Spleen (tissue), 7 donors: ENCODE results near the gene FHIT.

Experiments used
- POLR2AphosphoS5 ChIP-seq, 3 donors: sonication (generic); formaldehyde crosslinking; IDR thresholded peaks; one replicate each; pipeline ENCODE4 v1.5.1; 2017; ENCODE audit warnings: antibody characterized with exemption in 3 of 3
- TF ChIP-seq, protein P1 (sequence below), 11 experiments: fragments of 200-600 bp in 7 of 11; fragments of 450-650 bp in 4 of 11; sonication (generic) in 4 of 11; IDR thresholded peaks in 8 of 11; conservative IDR thresholded peaks in 3 of 11; 1 replicate in 7 of 11; 2 replicates in 4 of 11; pipeline versions ENCODE4 v1.4.0 to v1.8.0; 2016 to 2021; ENCODE audit warnings: antibody characterized with exemption in 11 of 11, inconsistent platforms in 4 of 11, mild to moderate bottlenecking in 1 of 11
- donor health status: DM: no; HTN: no; CAD: no; lungs with moderate emphysema.
- donor health status: DM: no; HTN: no; CAD: no.
- donor health status: DM: no; HTN: no; CAD: no.

DNA sequence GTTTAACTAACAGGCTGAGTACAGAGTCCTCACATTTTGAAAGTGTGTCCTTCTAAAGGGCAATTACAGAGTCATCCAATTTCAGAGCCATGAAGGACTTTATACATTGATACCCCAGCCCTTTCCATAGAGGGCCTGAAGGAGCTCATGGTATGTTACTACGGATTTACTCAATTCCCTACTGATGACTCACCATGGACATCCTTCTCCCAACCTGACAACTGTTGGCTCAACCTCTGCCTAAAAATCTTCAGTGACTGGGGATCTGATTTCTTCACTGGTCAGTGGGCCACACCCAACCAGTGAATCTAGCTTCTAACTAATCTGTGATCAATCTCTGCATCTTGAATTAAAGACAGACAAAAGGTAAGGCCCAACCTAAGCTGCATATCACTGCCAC lies 1238.0 kb downstream of the FHIT start:
- no peak for TF ChIP-seq POLR2AphosphoS5 (IDR thresholded peaks at IDR 0.05)
- TF ChIP-seq, protein P1, sequence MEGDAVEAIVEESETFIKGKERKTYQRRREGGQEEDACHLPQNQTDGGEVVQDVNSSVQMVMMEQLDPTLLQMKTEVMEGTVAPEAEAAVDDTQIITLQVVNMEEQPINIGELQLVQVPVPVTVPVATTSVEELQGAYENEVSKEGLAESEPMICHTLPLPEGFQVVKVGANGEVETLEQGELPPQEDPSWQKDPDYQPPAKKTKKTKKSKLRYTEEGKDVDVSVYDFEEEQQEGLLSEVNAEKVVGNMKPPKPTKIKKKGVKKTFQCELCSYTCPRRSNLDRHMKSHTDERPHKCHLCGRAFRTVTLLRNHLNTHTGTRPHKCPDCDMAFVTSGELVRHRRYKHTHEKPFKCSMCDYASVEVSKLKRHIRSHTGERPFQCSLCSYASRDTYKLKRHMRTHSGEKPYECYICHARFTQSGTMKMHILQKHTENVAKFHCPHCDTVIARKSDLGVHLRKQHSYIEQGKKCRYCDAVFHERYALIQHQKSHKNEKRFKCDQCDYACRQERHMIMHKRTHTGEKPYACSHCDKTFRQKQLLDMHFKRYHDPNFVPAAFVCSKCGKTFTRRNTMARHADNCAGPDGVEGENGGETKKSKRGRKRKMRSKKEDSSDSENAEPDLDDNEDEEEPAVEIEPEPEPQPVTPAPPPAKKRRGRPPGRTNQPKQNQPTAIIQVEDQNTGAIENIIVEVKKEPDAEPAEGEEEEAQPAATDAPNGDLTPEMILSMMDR (IDR thresholded peaks at IDR 0.05 in 8 of 11, conservative IDR thresholded peaks at IDR 0.05 in 3 of 11) = no peak
